Upper lobe of right lung (tissue), 1 donor: ENCODE results near the gene SPATA6. TPM values are rescaled to one million over a fixed set of nuclear protein-coding genes. Genes with fewer than 3 reads are reported as not detected.

ENCODE experiments used
- ATAC-seq: fragments of 200-7000 bp; cut with Tn5 transposase; one replicate; pipeline ENCODE4 v1.9.1; 2020; ENCODE audit warnings: mild to moderate bottlenecking, moderate library complexity
- DNase-seq: peaks from one replicate; pipeline ENCODE4 v3.0.0-alpha.2; 2020
- H3K27ac ChIP-seq: fragments of 200-600 bp; one replicate; pipeline ENCODE4 v1.8.0; 2022
- H3K27me3 ChIP-seq: fragments of 200-600 bp; one replicate; pipeline ENCODE4 v1.8.0; 2022; ENCODE audit warnings: mild to moderate bottlenecking
- H3K36me3 ChIP-seq: fragments of 200-600 bp; one replicate; pipeline ENCODE4 v1.8.0; 2022
- H3K4me1 ChIP-seq: fragments of 200-600 bp; one replicate; pipeline ENCODE4 v1.8.0; 2022
- H3K4me3 ChIP-seq: fragments of 200-600 bp; one replicate; pipeline ENCODE4 v1.8.0; 2022; ENCODE audit warnings: mild to moderate bottlenecking
- H3K9me3 ChIP-seq: fragments of 200-600 bp; one replicate; pipeline ENCODE4 v1.8.0; 2022
- CTCF ChIP-seq: fragments of 200-600 bp; IDR thresholded peaks from one replicate; pipeline ENCODE4 v1.8.0; 2022; ENCODE audit warnings: antibody characterized with exemption
- intact Hi-C: fragments of 100-400 bp; cut with DNase I; formaldehyde crosslinking; loops from one replicate; pipeline ENCODE4 v1.11.0; 2022
- total RNA-seq: library from RNA; stranded (reverse); fragmentation: NEBNext Ultra II Directional; extraction: Animal tissue kit (Norgen Biotek cat#: 25700); gene quantifications from one replicate; pipeline ENCODE4 v1.2.1, GENCODE V29; 2021
- donor health status: DM: no; HTN: yes; CAD: no; lungs with severe emphysema.

SPATA6 gene
- total RNA-seq, 1 donor from 2014 or later, result 19.5 TPM

- Histone ChIP-seq H3K4me3 (no peak overlapping the region), H3K27me3 (no peaks in the 10 kb centered on the region), H3K4me1 (peaks cover 6% of the 10 kb centered on the region), H3K27ac (no peak overlapping the region), H3K9me3 (no peaks in the 10 kb centered on the region), H3K36me3 (no peaks in the 10 kb centered on the region)
- intact Hi-C loops, result no loop called here
- peak; percentile 95 for ATAC-seq
- DNase-seq, result peak; percentile 88
- TF ChIP-seq CTCF, result peak; percentile 93
Observed at GRCh38 chr1:48498096-48498791, 26.2 kb upstream of the SPATA6 start.

GRCh38 chr1:48495911-48496310 is 23.9 kb upstream of the SPATA6 start:
- intact Hi-C loops, result no loop called here
- TF ChIP-seq CTCF, result no peak
- no peak overlapping the region for H3K27ac ChIP-seq

GRCh38 chr1:48495166-48495565 is 23.2 kb upstream of the SPATA6 start:
- no peaks in the 10 kb centered on the region for H3K36me3 ChIP-seq
- no peak overlapping the region for H3K27ac ChIP-seq
- no peaks in the 10 kb centered on the region for H3K27me3 ChIP-seq
- peaks cover 6% of the 10 kb centered on the region for H3K4me1 ChIP-seq
- H3K9me3 ChIP-seq, result no peaks in the 10 kb centered on the region
- TF ChIP-seq CTCF, result no peak
- intact Hi-C loops, result no loop called here
- no peak for DNase-seq
- H3K4me3 ChIP-seq, result no peak overlapping the region
- ATAC-seq, result no peak

More at GRCh38 chr1:48495911-48496310, 23.9 kb upstream of the SPATA6 start:
- no peak for DNase-seq
- peaks cover 6% of the 10 kb centered on the region for H3K4me1 ChIP-seq
- H3K4me3 ChIP-seq, result no peak overlapping the region
- no peaks in the 10 kb centered on the region for H3K27me3 ChIP-seq
- ATAC-seq, result no peak
- H3K36me3 ChIP-seq, result no peaks in the 10 kb centered on the region
- no peaks in the 10 kb centered on the region for H3K9me3 ChIP-seq

GRCh38 chr1:48493970-48494769 is 22.2 kb upstream of the SPATA6 start:
- peak overlapping the region; percentile 27 for H3K27ac ChIP-seq
- DNase-seq, result no peak
- intact Hi-C loops, result no loop called here

GRCh38 chr1:48493041-48493440 is 21.0 kb upstream of the SPATA6 start:
- Histone ChIP-seq H3K4me3 (no peak overlapping the region), H3K36me3 (no peaks in the 10 kb centered on the region), H3K4me1 (peaks cover 6% of the 10 kb centered on the region), H3K27me3 (no peaks in the 10 kb centered on the region), H3K27ac (no peak overlapping the region), H3K9me3 (no peaks in the 10 kb centered on the region)
- intact Hi-C loops, result no loop called here
- DNase-seq, result no peak
- TF ChIP-seq CTCF, result no peak
- no peak for ATAC-seq

More at GRCh38 chr1:48493970-48494769, 22.2 kb upstream of the SPATA6 start:
- Histone ChIP-seq H3K9me3 (no peaks in the 10 kb centered on the region), H3K4me1 (peaks cover 6% of the 10 kb centered on the region), H3K27me3 (no peaks in the 10 kb centered on the region), H3K4me3 (no peak overlapping the region), H3K36me3 (no peaks in the 10 kb centered on the region)
- no peak for TF ChIP-seq CTCF
- ATAC-seq, result peak; percentile 13
